Neural crest cell (in vitro differentiated cells): ENCODE data around the gene RASAL1. TPM values are rescaled to one million over a fixed set of nuclear protein-coding genes. Genes with fewer than 3 reads are reported as not detected.

Source experiments
- DNase-seq: peaks from one replicate; pipeline ENCODE4 v3.0.0; 2021; ENCODE audit warnings: low read depth, mixed read lengths, low spot score
- H3K27ac Mint-ChIP-seq: one replicate; pipeline ENCODE4 v1.8.0; 2021; ENCODE audit warnings: mild to moderate bottlenecking, mixed read lengths; ENCODE audit not compliant: unreplicated experiment
- H3K27me3 Mint-ChIP-seq: 2 replicates; pipeline ENCODE4 v1.8.0; 2021; ENCODE audit warnings: low read depth, mild to moderate bottlenecking, mixed read lengths
- H3K36me3 Mint-ChIP-seq: 2 replicates; pipeline ENCODE4 v1.8.0; 2021; ENCODE audit warnings: low read depth, mild to moderate bottlenecking, mixed read lengths
- H3K4me1 Mint-ChIP-seq: 2 replicates; pipeline ENCODE4 v1.8.0; 2021; ENCODE audit warnings: mixed read lengths
- H3K4me3 Mint-ChIP-seq: one replicate; pipeline ENCODE4 v1.8.0; 2021; ENCODE audit warnings: mild to moderate bottlenecking, mixed read lengths
- H3K9me3 Mint-ChIP-seq: 2 replicates; pipeline ENCODE4 v1.8.0; 2021; ENCODE audit warnings: mixed read lengths
- total RNA-seq: library from RNA; stranded (reverse); gene quantifications from 2 replicates; pipeline ENCODE4 v1.2.1, GENCODE V29; 2021
- TF ChIP-seq, protein P1 (sequence below): fragments of 200-600 bp; sonication (generic); conservative IDR thresholded peaks from 2 replicates; pipeline ENCODE4 v1.5.0; 2021; ENCODE audit warnings: antibody characterized with exemption, mild to moderate bottlenecking

Gene RASAL1
- total RNA-seq, 1 donor from 2014 or later = not detected

DNA sequence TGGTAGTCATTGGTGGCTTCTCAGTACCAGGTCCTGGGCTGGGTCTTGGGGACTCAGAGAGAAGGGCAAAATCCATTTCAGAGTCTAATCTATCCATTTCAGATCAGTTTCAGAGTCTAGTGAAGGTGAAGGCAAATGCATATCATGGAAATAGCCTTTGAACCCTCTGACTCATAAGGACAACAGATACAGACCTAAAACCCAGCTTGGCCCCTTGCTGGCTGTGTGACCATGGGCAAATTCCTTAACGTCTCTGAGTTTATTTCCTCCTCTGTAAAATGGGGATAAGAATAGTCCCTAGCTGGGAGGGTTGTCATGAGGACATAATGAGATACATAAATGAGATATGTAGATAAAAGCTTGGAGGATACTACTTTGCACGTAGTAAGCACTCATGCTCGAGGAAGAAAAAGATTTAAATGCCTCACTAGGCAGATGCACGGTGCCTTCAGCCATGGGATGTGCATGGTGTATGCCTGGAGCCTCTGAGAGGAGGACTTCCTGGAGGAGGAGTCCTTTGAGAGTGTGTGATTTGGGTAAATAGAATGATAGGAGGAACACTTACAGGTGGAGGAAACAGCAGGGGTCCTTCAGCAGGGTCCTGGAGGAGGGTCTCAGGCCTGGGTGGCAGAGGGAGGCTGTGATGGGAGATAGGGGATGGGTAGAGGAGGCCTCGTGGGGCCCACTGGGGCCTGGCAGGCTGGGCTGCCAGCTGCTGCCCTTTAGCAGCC lies 71.0 kb downstream of the RASAL1 start:
- peaks cover 11% of the 10 kb centered on the region for H3K4me1 Mint-ChIP-seq
- peaks cover 28% of the 10 kb centered on the region for H3K27me3 Mint-ChIP-seq
- H3K4me3 Mint-ChIP-seq = no peak overlapping the region
- TF ChIP-seq, protein P1, sequence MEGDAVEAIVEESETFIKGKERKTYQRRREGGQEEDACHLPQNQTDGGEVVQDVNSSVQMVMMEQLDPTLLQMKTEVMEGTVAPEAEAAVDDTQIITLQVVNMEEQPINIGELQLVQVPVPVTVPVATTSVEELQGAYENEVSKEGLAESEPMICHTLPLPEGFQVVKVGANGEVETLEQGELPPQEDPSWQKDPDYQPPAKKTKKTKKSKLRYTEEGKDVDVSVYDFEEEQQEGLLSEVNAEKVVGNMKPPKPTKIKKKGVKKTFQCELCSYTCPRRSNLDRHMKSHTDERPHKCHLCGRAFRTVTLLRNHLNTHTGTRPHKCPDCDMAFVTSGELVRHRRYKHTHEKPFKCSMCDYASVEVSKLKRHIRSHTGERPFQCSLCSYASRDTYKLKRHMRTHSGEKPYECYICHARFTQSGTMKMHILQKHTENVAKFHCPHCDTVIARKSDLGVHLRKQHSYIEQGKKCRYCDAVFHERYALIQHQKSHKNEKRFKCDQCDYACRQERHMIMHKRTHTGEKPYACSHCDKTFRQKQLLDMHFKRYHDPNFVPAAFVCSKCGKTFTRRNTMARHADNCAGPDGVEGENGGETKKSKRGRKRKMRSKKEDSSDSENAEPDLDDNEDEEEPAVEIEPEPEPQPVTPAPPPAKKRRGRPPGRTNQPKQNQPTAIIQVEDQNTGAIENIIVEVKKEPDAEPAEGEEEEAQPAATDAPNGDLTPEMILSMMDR = no peak
- no peak for DNase-seq
- no peaks in the 10 kb centered on the region for H3K36me3 Mint-ChIP-seq
- H3K9me3 Mint-ChIP-seq = no peaks in the 10 kb centered on the region
- H3K27ac Mint-ChIP-seq = no peak overlapping the region

DNA sequence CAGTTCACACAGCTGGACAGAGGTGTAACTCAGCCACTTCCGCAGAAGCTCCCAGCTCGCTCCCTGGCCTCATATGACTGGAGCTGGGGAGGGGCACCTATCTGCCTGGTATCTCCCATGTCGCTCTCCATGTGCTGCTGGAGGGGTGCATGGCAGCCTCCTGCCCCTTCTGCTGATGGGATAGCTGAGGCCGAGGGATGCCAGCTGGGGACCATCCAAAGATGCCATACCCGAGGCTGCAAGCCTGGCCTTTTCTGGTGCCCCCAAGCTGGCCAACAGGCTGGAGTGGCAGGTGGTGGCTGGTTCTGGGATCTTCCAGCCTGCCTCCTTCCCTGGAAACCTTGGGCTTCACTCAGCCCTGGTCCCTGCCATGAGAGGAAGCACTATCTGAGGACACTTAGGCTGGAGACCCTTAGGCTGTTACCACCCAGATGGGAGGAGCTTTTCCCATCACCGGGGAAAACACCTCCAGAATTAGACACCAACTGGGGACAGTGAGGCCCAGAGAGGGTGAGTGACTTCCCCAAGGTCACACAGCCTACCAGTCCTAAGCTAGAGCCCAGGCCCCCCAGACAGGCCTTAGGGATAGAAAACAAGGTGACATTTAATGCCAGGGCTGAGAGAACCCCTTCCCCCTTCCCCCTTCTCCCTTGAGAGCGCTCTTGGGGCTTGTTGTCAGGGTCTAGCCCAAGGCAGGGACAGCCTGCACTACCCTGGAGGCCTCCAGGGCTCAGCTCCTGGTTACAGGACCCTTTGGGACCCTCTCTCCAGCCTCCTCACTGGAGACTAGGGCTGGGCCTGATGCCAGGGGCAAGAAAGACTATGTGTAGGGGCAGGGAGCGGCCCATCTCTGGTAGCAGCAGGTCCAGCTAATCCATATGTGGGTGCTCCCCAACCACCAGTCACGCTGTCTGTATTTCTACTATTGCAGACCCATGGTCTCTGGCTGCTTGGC lies 71.9 kb downstream of the RASAL1 start:
- Mint-ChIP-seq H3K4me3 (no peak overlapping the region), H3K36me3 (no peaks in the 10 kb centered on the region), H3K27ac (no peak overlapping the region), H3K4me1 (peaks cover 11% of the 10 kb centered on the region), H3K27me3 (peaks cover 28% of the 10 kb centered on the region), H3K9me3 (no peaks in the 10 kb centered on the region)
- no peak for DNase-seq
- TF ChIP-seq, protein P1 = no peak

DNA sequence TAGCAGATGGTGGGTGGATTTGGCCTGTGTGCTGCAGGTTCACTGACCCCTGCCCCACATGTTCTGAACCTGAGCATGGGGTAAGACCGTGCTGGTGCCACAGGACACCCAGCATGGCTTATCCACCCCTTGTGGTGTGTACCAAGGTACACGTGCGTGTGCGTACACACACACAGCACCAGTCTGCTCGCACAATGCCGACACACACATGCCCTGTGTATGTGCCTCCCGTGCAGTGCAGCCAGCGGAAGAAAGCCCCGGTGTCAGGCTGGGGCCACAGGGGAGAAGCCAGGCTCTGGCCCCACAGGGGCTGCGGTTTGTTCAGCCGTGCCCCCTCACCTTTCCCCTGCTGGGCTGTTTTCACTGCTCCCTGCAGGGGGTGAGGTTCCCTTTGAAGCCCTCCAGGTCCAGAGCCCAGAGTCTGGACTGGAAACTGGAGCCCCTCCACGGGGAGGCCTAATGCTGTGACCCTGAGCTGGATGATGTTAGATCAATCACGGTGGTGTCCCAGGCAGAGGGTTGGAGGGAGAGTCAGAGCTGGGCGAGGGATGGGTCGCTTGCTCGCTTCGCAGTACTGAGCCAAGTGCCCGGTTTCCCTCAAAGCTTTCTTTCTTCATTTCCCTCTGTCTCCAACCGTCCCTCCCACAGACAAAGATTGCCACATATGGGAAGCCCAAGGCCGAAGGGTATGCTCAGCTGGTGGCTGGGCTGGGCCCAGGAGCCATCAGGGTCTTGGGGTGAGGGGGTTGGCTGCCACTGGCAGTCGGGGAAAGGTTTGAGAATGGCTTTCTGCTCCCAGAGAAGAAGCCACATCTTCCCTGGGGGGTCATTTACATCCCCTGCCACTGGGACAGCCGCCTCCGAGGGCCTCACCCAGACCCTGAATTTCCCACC lies 72.8 kb downstream of the RASAL1 start:
- Mint-ChIP-seq H3K4me1 (peaks cover 11% of the 10 kb centered on the region), H3K27me3 (peaks cover 25% of the 10 kb centered on the region), H3K9me3 (no peaks in the 10 kb centered on the region), H3K36me3 (no peaks in the 10 kb centered on the region), H3K27ac (no peak overlapping the region), H3K4me3 (no peak overlapping the region)
- TF ChIP-seq, protein P1 = no peak
- DNase-seq = no peak

DNA sequence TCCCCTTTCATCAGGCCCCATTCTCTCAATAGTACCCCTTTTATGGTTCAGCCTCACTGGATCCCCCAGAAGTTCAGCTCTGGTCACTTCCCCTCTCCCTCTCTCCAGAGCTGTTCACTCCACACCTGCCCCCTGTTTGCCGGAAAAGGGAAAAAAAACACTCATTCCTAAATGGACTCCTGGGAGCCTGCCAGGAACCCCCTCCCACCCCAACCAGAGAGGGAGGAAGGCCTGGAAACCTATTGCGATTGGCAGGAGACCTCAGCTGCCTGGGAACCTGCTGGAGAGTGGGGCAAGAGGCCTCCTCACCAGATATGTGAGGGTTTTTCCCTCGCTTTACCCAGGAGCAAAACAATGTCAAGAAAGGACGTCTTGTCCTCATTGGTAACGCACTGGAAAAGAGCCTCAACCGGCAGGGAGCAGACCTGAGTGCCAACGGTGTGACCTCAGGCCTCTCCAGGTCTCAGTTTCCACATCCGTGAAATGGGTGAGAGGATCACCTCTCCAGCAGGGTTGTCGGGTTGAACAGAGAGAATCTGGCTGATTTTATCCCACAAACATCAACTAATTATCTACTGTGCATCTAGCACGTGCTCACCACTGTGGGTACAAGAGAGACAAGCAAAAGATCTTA lies 74.4 kb downstream of the RASAL1 start:
- DNase-seq = no peak
- TF ChIP-seq, protein P1 = no peak
- peaks cover 32% of the 10 kb centered on the region for H3K27me3 Mint-ChIP-seq
- H3K4me1 Mint-ChIP-seq = peaks cover 11% of the 10 kb centered on the region
- H3K9me3 Mint-ChIP-seq = no peaks in the 10 kb centered on the region
- no peak overlapping the region for H3K4me3 Mint-ChIP-seq
- no peaks in the 10 kb centered on the region for H3K36me3 Mint-ChIP-seq
- no peak overlapping the region for H3K27ac Mint-ChIP-seq
